Epithelial cell of proximal tubule (primary cell): ENCODE data around the gene SMYD5. TPM values are rescaled to one million over a fixed set of nuclear protein-coding genes. Genes with fewer than 3 reads are reported as not detected.

ENCODE experiments used
- DNase-seq: peaks from one replicate; pipeline ENCODE4 v3.0.0-alpha.2; 2011; ENCODE audit warnings: low read depth
- H3K4me3 ChIP-seq: 2 replicates; pipeline ENCODE4 v1.5.1; 2011; ENCODE audit warnings: low read depth, mild to moderate bottlenecking, low read length
- CTCF ChIP-seq: conservative IDR thresholded peaks from 2 replicates; pipeline ENCODE4 v1.5.1; 2012; ENCODE audit warnings: low read depth, mild to moderate bottlenecking, low read length
- total RNA-seq: library from RNA; depleted of rRNA; stranded (reverse); fragments of >200 nt; gene quantifications from 2 replicates; pipeline ENCODE4 v1.2.3, GENCODE V29; 2015

SMYD5 gene
- total RNA-seq, 1 donor from 2014 or later = 27.3 TPM

GRCh38 chr2:73257021-73257420, 43.0 kb downstream of the SMYD5 start:
- DNase-seq = no peak
- H3K4me3 ChIP-seq = no peak overlapping the region
- TF ChIP-seq CTCF = no peak

- H3K4me3 ChIP-seq = no peak overlapping the region
- no peak for DNase-seq
- no peak for TF ChIP-seq CTCF
Measured at GRCh38 chr2:73257425-73258125, 43.5 kb downstream of the SMYD5 start.

- no peak overlapping the region for H3K4me3 ChIP-seq
- DNase-seq = no peak
- no peak for TF ChIP-seq CTCF
Measured at GRCh38 chr2:73258186-73258912, 44.3 kb downstream of the SMYD5 start.

- TF ChIP-seq CTCF = no peak
- DNase-seq = no peak
- H3K4me3 ChIP-seq = no peak overlapping the region
Measured at GRCh38 chr2:73258913-73259215, 44.8 kb downstream of the SMYD5 start.

- TF ChIP-seq CTCF = no peak
- no peak for DNase-seq
Measured at GRCh38 chr2:73259276-73259675, 45.2 kb downstream of the SMYD5 start.

GRCh38 chr2:73259704-73260337, 45.8 kb downstream of the SMYD5 start:
- no peak overlapping the region for H3K4me3 ChIP-seq
- DNase-seq = no peak
- no peak for TF ChIP-seq CTCF

More at GRCh38 chr2:73259276-73259675, 45.2 kb downstream of the SMYD5 start:
- H3K4me3 ChIP-seq = no peak overlapping the region
